NB4 (cell line): ENCODE results near the gene HVCN1.

ENCODE experiments used
- MYC ChIP-seq: IDR thresholded peaks from 2 replicates; pipeline ENCODE4 v1.6.1; 2011; ENCODE audit warnings: low read depth, low read length
- POLR2A ChIP-seq: IDR thresholded peaks from 2 replicates; pipeline ENCODE4 v1.6.1; 2011; ENCODE audit warnings: mild to moderate bottlenecking; ENCODE audit not compliant: insufficient read length; ENCODE audit errors: extremely low read depth
- TF ChIP-seq, protein P1 (sequence below): IDR thresholded peaks from one replicate; pipeline ENCODE4 v1.5.1; 2012; ENCODE audit warnings: low read depth, low read length
- TF ChIP-seq, protein P2 (sequence below): IDR thresholded peaks from 2 replicates; pipeline ENCODE4 v1.6.1; 2011; ENCODE audit warnings: low read depth, low read length

DNA sequence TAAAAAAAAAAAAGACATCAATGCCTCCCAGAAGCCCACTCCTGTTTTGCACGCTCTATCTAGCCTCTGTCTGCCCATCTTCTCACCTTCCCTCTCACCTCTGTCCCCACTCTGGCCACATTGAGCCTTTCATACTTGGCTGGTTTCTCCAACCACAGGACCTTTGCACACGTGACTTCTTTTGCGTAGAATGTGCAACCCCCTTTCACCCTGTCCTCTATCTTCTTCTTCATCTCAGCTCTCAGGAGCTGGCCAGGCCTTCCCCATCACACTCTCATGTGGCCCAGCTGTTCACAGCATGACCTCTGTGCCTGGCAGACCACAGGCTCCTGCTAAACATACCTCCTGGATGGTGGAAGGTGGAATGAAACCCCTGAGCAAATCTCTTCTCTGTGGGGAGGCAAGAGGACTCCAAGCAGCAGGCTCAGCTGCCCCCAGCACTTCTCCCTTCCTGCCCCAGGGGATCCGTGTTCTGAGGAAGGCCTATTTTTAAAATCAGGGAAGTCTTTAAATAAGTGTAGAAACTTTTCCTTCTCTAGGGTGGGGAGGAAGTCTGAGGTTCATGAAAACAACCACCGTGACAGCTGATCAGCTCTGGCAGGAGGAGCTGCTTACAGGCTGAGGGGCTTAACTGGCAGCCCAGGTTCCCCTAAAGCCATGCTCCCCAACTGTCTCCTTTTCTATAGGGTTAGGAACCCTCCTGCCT lies 11.6 kb downstream of the HVCN1 start:
- TF ChIP-seq, protein P1, sequence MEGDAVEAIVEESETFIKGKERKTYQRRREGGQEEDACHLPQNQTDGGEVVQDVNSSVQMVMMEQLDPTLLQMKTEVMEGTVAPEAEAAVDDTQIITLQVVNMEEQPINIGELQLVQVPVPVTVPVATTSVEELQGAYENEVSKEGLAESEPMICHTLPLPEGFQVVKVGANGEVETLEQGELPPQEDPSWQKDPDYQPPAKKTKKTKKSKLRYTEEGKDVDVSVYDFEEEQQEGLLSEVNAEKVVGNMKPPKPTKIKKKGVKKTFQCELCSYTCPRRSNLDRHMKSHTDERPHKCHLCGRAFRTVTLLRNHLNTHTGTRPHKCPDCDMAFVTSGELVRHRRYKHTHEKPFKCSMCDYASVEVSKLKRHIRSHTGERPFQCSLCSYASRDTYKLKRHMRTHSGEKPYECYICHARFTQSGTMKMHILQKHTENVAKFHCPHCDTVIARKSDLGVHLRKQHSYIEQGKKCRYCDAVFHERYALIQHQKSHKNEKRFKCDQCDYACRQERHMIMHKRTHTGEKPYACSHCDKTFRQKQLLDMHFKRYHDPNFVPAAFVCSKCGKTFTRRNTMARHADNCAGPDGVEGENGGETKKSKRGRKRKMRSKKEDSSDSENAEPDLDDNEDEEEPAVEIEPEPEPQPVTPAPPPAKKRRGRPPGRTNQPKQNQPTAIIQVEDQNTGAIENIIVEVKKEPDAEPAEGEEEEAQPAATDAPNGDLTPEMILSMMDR = no peak
- TF ChIP-seq POLR2A (no peak), MYC (peak; percentile 44; the same call in 1 of the 2 replicates)
- TF ChIP-seq, protein P2, sequence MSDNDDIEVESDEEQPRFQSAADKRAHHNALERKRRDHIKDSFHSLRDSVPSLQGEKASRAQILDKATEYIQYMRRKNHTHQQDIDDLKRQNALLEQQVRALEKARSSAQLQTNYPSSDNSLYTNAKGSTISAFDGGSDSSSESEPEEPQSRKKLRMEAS = peak; percentile 76; the same call in 1 of the 2 replicates
